Endothelial cell of umbilical vein (primary cell): ENCODE measurements around the gene CDC37L1. TPM values are rescaled to one million over a fixed set of nuclear protein-coding genes. Genes with fewer than 3 reads are reported as not detected.

Experiments used
- BruUV-seq: library from RNA; stranded (reverse); fragments of 400-500 nt; replicated peaks from 2 replicates; lab custom pipeline; 2021; lab: Mats Ljungman, UMichigan
- CTCF ChIA-PET: fragments of 300-600, 350-600 bp; sonication (Branson Sonifier 250); formaldehyde crosslinking; loops from one replicate; lab custom pipeline; 2021; ENCODE audit warnings: antibody characterized with exemption, inconsistent platforms; lab: Charles Lee
- POLR2A ChIA-PET: fragments of 300-600, 350-600 bp; sonication (Branson Sonifier 250); formaldehyde crosslinking; loops from one replicate; lab custom pipeline; 2021; ENCODE audit warnings: antibody characterized with exemption, inconsistent platforms; lab: Charles Lee
- DNase-seq: peaks from one replicate; pipeline ENCODE4 v3.0.0-alpha.2; 2011; ENCODE audit warnings: low read depth, low spot score
- FAIRE-seq: peaks from 2 replicates; lab custom pipeline; 2011; peaks lifted over from hg19 to GRCh38; lab: Jason Lieb, UNC
- H2AFZ ChIP-seq: 2 replicates; pipeline ENCODE4 v1.6.0; 2012; ENCODE audit warnings: low read depth, low read length, control low read depth, inconsistent platforms
- H3K27ac ChIP-seq: 2 replicates; pipeline ENCODE4 v1.5.1; 2011; ENCODE audit warnings: low read depth, mild to moderate bottlenecking, control low read depth, low read length, moderate library complexity; ENCODE audit not compliant: insufficient read depth
- H3K27me3 ChIP-seq, 2 experiments: 2 replicates each; pipeline versions ENCODE4 v1.6.0 to v1.6.1; 2011; ENCODE audit warnings: low read length in 2 of 2, mixed read lengths in 1 of 2; ENCODE audit not compliant: control insufficient read depth in 2 of 2, insufficient read depth in 2 of 2
- H3K36me3 ChIP-seq, 2 experiments: 2 replicates in 1 of 2; 3 replicates in 1 of 2; pipeline ENCODE4 v1.5.1; 2011; ENCODE audit warnings: low read length in 2 of 2, mild to moderate bottlenecking in 1 of 2, moderate library complexity in 1 of 2; ENCODE audit not compliant: control insufficient read depth in 2 of 2, insufficient read depth in 2 of 2; ENCODE audit errors: extremely low read depth in 1 of 2
- H3K4me1 ChIP-seq: 3 replicates; pipeline ENCODE4 v1.5.1; 2011; ENCODE audit warnings: mild to moderate bottlenecking, low read length; ENCODE audit not compliant: control insufficient read depth, insufficient read depth; ENCODE audit errors: extremely low read depth
- H3K4me2 ChIP-seq: 2 replicates; pipeline ENCODE4 v1.6.1; 2011; ENCODE audit warnings: low read length, control low read depth, mixed read lengths; ENCODE audit not compliant: insufficient read depth
- H3K4me3 ChIP-seq, 3 experiments: fragments of 200-600 bp in 1 of 3; sonication (generic), shearing (Covaris generic) in 1 of 3; replicated peaks in 1 of 3; 2 replicates each; pipeline ENCODE4 v1.5.1; 2011 to 2016; ENCODE audit warnings: control low read depth in 3 of 3, low read length in 3 of 3, mild to moderate bottlenecking in 2 of 3, inconsistent platforms in 1 of 3, low read depth in 1 of 3, moderate library complexity in 1 of 3; ENCODE audit not compliant: insufficient read depth in 1 of 3
- H3K79me2 ChIP-seq: 2 replicates; pipeline ENCODE4 v1.6.0; 2012; ENCODE audit warnings: low read length, inconsistent platforms; ENCODE audit not compliant: control insufficient read depth, insufficient read depth
- H3K9ac ChIP-seq: replicated peaks from 2 replicates; pipeline ENCODE3; 2011; ENCODE audit warnings: low read length, control low read depth; ENCODE audit not compliant: insufficient read depth; ENCODE audit errors: extremely low read depth
- H3K9me1 ChIP-seq: replicated peaks from 3 replicates; pipeline ENCODE4 v1.6.0; 2011; ENCODE audit warnings: mild to moderate bottlenecking, low read length; ENCODE audit not compliant: control insufficient read depth, insufficient read depth; ENCODE audit errors: extremely low read depth
- H3K9me3 ChIP-seq: replicated peaks from 2 replicates; pipeline ENCODE4 v1.5.1; 2012; ENCODE audit warnings: low read length, inconsistent platforms; ENCODE audit not compliant: control insufficient read depth, insufficient read depth
- H4K20me1 ChIP-seq: replicated peaks from 2 replicates; pipeline ENCODE3; 2011; ENCODE audit warnings: mild to moderate bottlenecking, low read length; ENCODE audit not compliant: control insufficient read depth, insufficient read depth; ENCODE audit errors: extremely low read depth
- CTCF ChIP-seq, 2 donors: IDR thresholded peaks; 1 replicate in 1 of 2; 2 replicates in 1 of 2; pipeline ENCODE4 v1.5.1; 2011; ENCODE audit warnings: low read length in 2 of 2, mild to moderate bottlenecking in 2 of 2, moderate library complexity in 2 of 2, control low read depth in 1 of 2, inconsistent platforms in 1 of 2, low read depth in 1 of 2; ENCODE audit not compliant: insufficient read depth in 1 of 2; ENCODE audit errors: extremely low read depth in 1 of 2
- EZH2 ChIP-seq: IDR thresholded peaks from 2 replicates; pipeline ENCODE4 v1.6.1; 2012; ENCODE audit warnings: borderline replicate concordance, low read depth, mild to moderate bottlenecking, moderate library complexity, low read length, inconsistent platforms; ENCODE audit not compliant: severe bottlenecking
- FOS ChIP-seq: IDR thresholded peaks from 2 replicates; pipeline ENCODE4 v1.6.1; 2011; ENCODE audit warnings: mild to moderate bottlenecking, low read length, moderate library complexity, borderline replicate concordance; ENCODE audit not compliant: insufficient read depth
- GATA2 ChIP-seq: IDR thresholded peaks from 2 replicates; pipeline ENCODE4 v1.7.0; 2011; ENCODE audit warnings: low read depth, mild to moderate bottlenecking, moderate library complexity, mixed read lengths, low read length; ENCODE audit not compliant: insufficient read length, insufficient read depth
- JUN ChIP-seq: IDR thresholded peaks from 2 replicates; pipeline ENCODE4 v1.6.1; 2011; ENCODE audit warnings: borderline replicate concordance, low read depth; ENCODE audit not compliant: insufficient read length, insufficient read depth
- MAX ChIP-seq: IDR thresholded peaks from 2 replicates; pipeline ENCODE4 v1.6.1; 2011; ENCODE audit not compliant: insufficient read depth, insufficient read length
- MYC ChIP-seq: IDR thresholded peaks from one replicate; pipeline ENCODE4 v1.6.1; 2011; ENCODE audit warnings: mild to moderate bottlenecking, low read depth, low read length
- POLR2A ChIP-seq: IDR thresholded peaks from 2 replicates; pipeline ENCODE4 v1.6.1; 2012; ENCODE audit warnings: low read depth, mild to moderate bottlenecking, control low read depth, low read length
- POLR2AphosphoS5 ChIP-seq: IDR thresholded peaks from 2 replicates; pipeline ENCODE4 v1.6.1; 2012; ENCODE audit warnings: low read depth, mild to moderate bottlenecking, control low read depth, low read length, moderate library complexity; ENCODE audit not compliant: insufficient read depth
- dilution Hi-C: fragments of 300-500 bp; cut with MboI; formaldehyde crosslinking; loops from one replicate; pipeline ENCODE4 v1.15.0; 2019; ENCODE audit warnings: low sequenced_read_pairs; ENCODE audit not compliant: extremely low pct_ligation_motif_present
- intact Hi-C: fragments of 100-400 bp; cut with micrococcal nuclease; formaldehyde crosslinking; loops from one replicate; pipeline ENCODE4 v1.10.0; 2022
- polyA plus RNA-seq, 4 experiments: library from polyadenylated mRNA; depleted of rRNA in 3 of 4; stranded (reverse) in 3 of 4; unstranded in 1 of 4; fragments of >200 nt; gene quantifications; 2 replicates each; pipeline versions ENCODE4 v1.2.1 to v1.2.3, GENCODE V29; 2011 to 2012; ENCODE audit warnings: missing spikeins in 1 of 4
- total RNA-seq: library from RNA; stranded (reverse); gene quantifications from 2 replicates; pipeline ENCODE4 v1.2.3, GENCODE V29; 2021

The CDC37L1 gene
- total and polyA plus RNA-seq, 2 donors (not counting 3 experiments of a cell fraction or from before 2014, with no cell fraction given): 2.6 to 6.8 TPM

GRCh38 chr9:4706971-4707622, 27.7 kb downstream of the CDC37L1 start:
- peaks cover 2 to 5% of the 10 kb centered on the region in 2 experiments for H3K36me3 ChIP-seq
- no peak overlapping the region for H3K4me2 ChIP-seq
- FAIRE-seq (no peak), DNase-seq (no peak)
- BruUV-seq: no TSS peak
- no peaks in the 10 kb centered on the region for H3K4me1 ChIP-seq
- POLR2A ChIA-PET: no interaction called here
- H4K20me1 ChIP-seq: no peaks in the 10 kb centered on the region
- dilution Hi-C loops (no loop called here), intact Hi-C loops (no loop called here)
- H3K4me3 ChIP-seq: no peak overlapping the region
- no peak overlapping the region for H3K9ac ChIP-seq
- no peak for TF ChIP-seq POLR2A
- TF ChIP-seq MYC: no peak
- TF ChIP-seq CTCF (IDR thresholded peaks at IDR 0.05; ENCODE audit: extremely low read depth in 1 of 2, insufficient read depth in 1 of 2, low read depth in 1 of 2, low read length in 2 of 2): no peak
- TF ChIP-seq GATA2: no peak
- no peak for TF ChIP-seq FOS
- no peak for TF ChIP-seq JUN
- no peak for TF ChIP-seq POLR2AphosphoS5
- no peak for TF ChIP-seq EZH2
- no peak for TF ChIP-seq MAX
- H3K9me1 ChIP-seq: no peaks in the 10 kb centered on the region
- H3K27me3 ChIP-seq: no peaks in the 10 kb centered on the region
- no peak overlapping the region for H2AFZ ChIP-seq
- no peaks in the 10 kb centered on the region for H3K9me3 ChIP-seq
- CTCF ChIA-PET: interaction anchor here (1.2 kb wide), 1 partner anchor 321 kb away, joined by 3 read pairs; no protein-coding TSS in a partner anchor
- no peak overlapping the region for H3K27ac ChIP-seq
- no peaks in the 10 kb centered on the region for H3K79me2 ChIP-seq
